ENCODE data around the gene ZNF14. TPM values are rescaled to one million over a fixed set of nuclear protein-coding genes. Genes with fewer than 3 reads are reported as not detected.

ZNF14 gene
- total and polyA plus RNA-seq, 9 of the 15 experiments (the other 6 are each of a cell fraction or from before 2014, with no cell fraction given): 1.9 to 7.0 (median 4.0) TPM

- TF ChIP-seq DACH1 (IDR thresholded peaks at IDR 0.05; ENCODE audit: partially characterized antibody): no peak
- TF ChIP-seq CSDE1 (IDR thresholded peaks at IDR 0.05): no peak
- TF ChIP-seq E2F1 (CRISPR knock-in tag; IDR thresholded peaks at IDR 0.05): no peak
- TF ChIP-seq ZNF316 (IDR thresholded peaks at IDR 0.05): no peak
- no peak; the same call in 1 of the 2 replicates for TF ChIP-seq HDAC2 (IDR thresholded peaks at IDR 0.05)
- no peak for TF ChIP-seq GATA2 (CRISPR knock-in tag; IDR thresholded peaks at IDR 0.05)
- no peak for TF ChIP-seq TCFL5 (CRISPR knock-in tag; conservative IDR thresholded peaks at IDR 0.05)
- no peak for TF ChIP-seq ZNF507 (tag; conservative IDR thresholded peaks at IDR 0.05)
- no peak for TF ChIP-seq NFXL1 (CRISPR knock-in tag; IDR thresholded peaks at IDR 0.05)
- no peak for TF ChIP-seq ETV6 (IDR thresholded peaks at IDR 0.05; ENCODE audit: borderline replicate concordance in 1 of 2, low read depth in 2 of 2, low read length in 1 of 2)
- no peak for TF ChIP-seq ETV6 (CRISPR knock-in tag; IDR thresholded peaks at IDR 0.05; ENCODE audit: borderline replicate concordance)
- peak in 1 of 2 experiments; percentile 63 for TF ChIP-seq E2F6 (IDR thresholded peaks at IDR 0.05; ENCODE audit: borderline replicate concordance in 1 of 2, extremely low read depth in 1 of 2, insufficient read depth in 1 of 2, insufficient read length in 1 of 2, low read depth in 1 of 2, low read length in 1 of 2, poor library complexity in 1 of 2, severe bottlenecking in 1 of 2)
- TF ChIP-seq CHAMP1 (IDR thresholded peaks at IDR 0.05): no peak
- TF ChIP-seq FOXO4 (CRISPR knock-in tag; IDR thresholded peaks at IDR 0.05): no peak
- TF ChIP-seq ZBED1 (IDR thresholded peaks at IDR 0.05): no peak
- no peak for TF ChIP-seq SAFB2 (IDR thresholded peaks at IDR 0.05; ENCODE audit: borderline replicate concordance, low read depth, low read length, severe bottlenecking)
- no peak for TF ChIP-seq ZBTB9 (CRISPR knock-in tag; IDR thresholded peaks at IDR 0.05)
These were observed 43.5 kb upstream of the ZNF14 start (continued) for GRCh38 chr19:19776206-19777008.

All from K562 (cell line).